K562 (cell line): ENCODE measurements around the gene ARMC2. TPM values are rescaled to one million over a fixed set of nuclear protein-coding genes. Genes with fewer than 3 reads are reported as not detected.

Experiments used
- ARID1B ChIP-seq: fragments of 450-650 bp; IDR thresholded peaks from 2 replicates; pipeline ENCODE4 v1.6.1; 2016; ENCODE audit warnings: antibody characterized with exemption, mild to moderate bottlenecking, inconsistent platforms
- CTBP1 ChIP-seq: fragments of 450-650 bp; IDR thresholded peaks from 2 replicates; pipeline ENCODE4 v1.6.1; 2016; ENCODE audit warnings: borderline replicate concordance
- FIP1L1 ChIP-seq: fragments of 200-400 bp; formaldehyde crosslinking; IDR thresholded peaks from 2 replicates; pipeline ENCODE4 v1.6.1; 2018; ENCODE audit warnings: mild to moderate bottlenecking, low read depth, low read length; ENCODE audit not compliant: poor library complexity, severe bottlenecking
- HNRNPL ChIP-seq: fragments of 200-400 bp; formaldehyde crosslinking; IDR thresholded peaks from 2 replicates; pipeline ENCODE4 v1.6.1; 2017; ENCODE audit warnings: low read depth, mild to moderate bottlenecking, low read length
- IFI16 ChIP-seq: fragments of 250-450 bp; sonication (Bioruptor Pico); IDR thresholded peaks from 2 replicates; pipeline ENCODE4 v2.1.2; 2022; ENCODE audit warnings: mild to moderate bottlenecking, inconsistent platforms
- MECOM ChIP-seq: fragments of 250-450 bp; sonication (Bioruptor Pico); IDR thresholded peaks from 2 replicates; pipeline ENCODE4 v1.8.0; 2022; ENCODE audit warnings: inconsistent platforms
- POLR2A ChIP-seq: fragments of 450-650 bp; conservative IDR thresholded peaks from 2 replicates; pipeline ENCODE4 v1.6.1; 2016
- RCOR1 ChIP-seq, 2 experiments: IDR thresholded peaks; 2 replicates each; pipeline ENCODE4 v1.6.1; 2012; ENCODE audit warnings: low read depth in 2 of 2, low read length in 2 of 2, borderline replicate concordance in 1 of 2, improper control_type of control experiment in 1 of 2
- SMARCA4 ChIP-seq: fragments of 450-650 bp; IDR thresholded peaks from 2 replicates; pipeline ENCODE4 v1.6.1; 2016
- TAF7 ChIP-seq: fragments of 450-650 bp; IDR thresholded peaks from 2 replicates; pipeline ENCODE4 v1.6.1; 2016; ENCODE audit warnings: missing genetic modification characterization, missing compliant biosample characterization
- TEAD1 ChIP-seq, 2 experiments: fragments of 450-650 bp in 1 of 2; sonication (generic) in 1 of 2; formaldehyde crosslinking; IDR thresholded peaks; 2 replicates each; pipeline versions ENCODE4 v1.4.0 to v1.8.0; 2020 to 2022; ENCODE audit warnings: mild to moderate bottlenecking in 2 of 2, missing genetic modification reagents in 1 of 2
- TEAD4 ChIP-seq, 2 experiments: sonication (generic) in 1 of 2; formaldehyde crosslinking in 1 of 2; IDR thresholded peaks; 2 replicates each; pipeline versions ENCODE4 v1.6.1 to v1.8.0; 2012 to 2022; ENCODE audit warnings: borderline replicate concordance in 1 of 2, inconsistent platforms in 1 of 2, low read length in 1 of 2, mild to moderate bottlenecking in 1 of 2, missing genetic modification reagents in 1 of 2
- THAP7 ChIP-seq: fragments of 250-450 bp; sonication (Bioruptor Pico); IDR thresholded peaks from 2 replicates; pipeline ENCODE4 v1.5.0; 2021
- TOE1 ChIP-seq, 2 experiments: fragments of 450-650 bp in 1 of 2; sonication (generic) in 1 of 2; formaldehyde crosslinking in 1 of 2; IDR thresholded peaks; 2 replicates each; pipeline versions ENCODE4 v1.7.1 to v1.8.0; 2016 to 2022; ENCODE audit warnings: borderline replicate concordance in 2 of 2, mild to moderate bottlenecking in 2 of 2, antibody characterized with exemption in 1 of 2, inconsistent platforms in 1 of 2, low read depth in 1 of 2, missing genetic modification reagents in 1 of 2, moderate library complexity in 1 of 2
- TRIM24 ChIP-seq, 2 experiments: fragments of 450-650 bp; IDR thresholded peaks; 2 replicates each; pipeline ENCODE4 v1.6.1; 2016
- U2AF1 ChIP-seq: fragments of 200-400 bp; formaldehyde crosslinking; optimal IDR thresholded peaks from 2 replicates; pipeline ENCODE3; 2017; ENCODE audit warnings: mild to moderate bottlenecking, low read depth, low read length, moderate library complexity
- ZC3H8 ChIP-seq: fragments of 450-650 bp; IDR thresholded peaks from 2 replicates; pipeline ENCODE4 v1.6.1; 2017
- ZNF239 ChIP-seq: fragments of 250-450 bp; sonication (Bioruptor Pico); IDR thresholded peaks from 2 replicates; pipeline ENCODE4 v1.4.0; 2020; ENCODE audit warnings: mild to moderate bottlenecking
- ZNF384 ChIP-seq: IDR thresholded peaks from 2 replicates; pipeline ENCODE4 v1.6.1; 2012; ENCODE audit warnings: low read depth, low read length, improper control_type of control experiment
- polyA plus RNA-seq, 8 experiments: library from polyadenylated mRNA; depleted of rRNA in 4 of 8; stranded (reverse) in 5 of 8; unstranded in 3 of 8; fragments of >200 nt; fragmentation: Nextera tagmentation in 2 of 8; fragmentation: Illumina TruSeq in 1 of 8; extraction: Ambion mirVana in 2 of 8; extraction: Trizol in 1 of 8; gene quantifications; 2 replicates each; pipeline versions ENCODE4 v1.2.1 to v1.2.3, GENCODE V29; 2011 to 2014; ENCODE audit warnings: inconsistent platforms in 1 of 8, missing spikeins in 1 of 8
- total RNA-seq, 7 experiments: library from RNA; depleted of rRNA in 6 of 7; stranded (reverse); fragments of >200 nt in 6 of 7; fragmentation: Illumina TruSeq in 2 of 7; extraction: Trizol in 2 of 7; gene quantifications; 2 replicates each; pipeline versions ENCODE4 v1.2.1 to v1.2.3, GENCODE V29; 2011 to 2021; ENCODE audit warnings: low replicate concordance in 1 of 7
- TF ChIP-seq, protein P1 (sequence below): fragments of 200-800 bp; sonication (Bioruptor generic); IDR thresholded peaks from 2 replicates; pipeline ENCODE4 v1.6.1; 2017; ENCODE audit warnings: missing genetic modification characterization, missing compliant biosample characterization
- TF ChIP-seq, protein P2 (sequence below): IDR thresholded peaks from 2 replicates; pipeline ENCODE4 v1.6.1; 2016; ENCODE audit warnings: missing genetic modification characterization, missing compliant biosample characterization
- TF ChIP-seq, protein P3 (sequence below): fragments of 250-450 bp; sonication (Bioruptor Pico); IDR thresholded peaks from 2 replicates; pipeline ENCODE4 v1.4.0; 2020; ENCODE audit warnings: mild to moderate bottlenecking, moderate library complexity

ARMC2 gene
- total and polyA plus RNA-seq, 9 of the 15 experiments (the other 6 are each of a cell fraction or from before 2014, with no cell fraction given): 0.14 to 3.0 (median 0.82) TPM

GRCh38 chr6:108862479-108863191 lies 14.4 kb downstream of the ARMC2 start (continued):
- TF ChIP-seq ZC3H8 (no peak), HNRNPL (0 out of 2 replicates have a peak, but pooled peaks have one; percentile 38), THAP7 (CRISPR knock-in tag) (no peak), IFI16 (no peak), TEAD4 (IDR thresholded peaks at IDR 0.05; ENCODE audit: low read length) (peak; percentile 45; the same call in 1 of the 2 replicates), TEAD4 (CRISPR knock-in tag; IDR thresholded peaks at IDR 0.05; ENCODE audit: borderline replicate concordance) (no peak), MECOM (CRISPR knock-in tag) (peak; percentile 27; the same call in 1 of the 2 replicates), ZNF384 (peak; percentile 14; the same call in 1 of the 2 replicates), ZNF239 (no peak), RCOR1 (IDR thresholded peaks at IDR 0.05; ENCODE audit: borderline replicate concordance in 1 of 2, low read depth in 2 of 2, low read length in 2 of 2) (peak in 1 of 2 experiments; percentile 61; a peak in 1 of 4 replicates), TRIM24 (IDR thresholded peaks at IDR 0.05) (0 out of 4 replicates have a peak, but pooled peaks of 1 of the 2 experiments have one; percentile 26), POLR2A (no peak), CTBP1 (peak; percentile 21; the same call in 1 of the 2 replicates), SMARCA4 (peak; percentile 63), FIP1L1 (no peak), TAF7 (tag) (no peak), TEAD1 (CRISPR knock-in tag; IDR thresholded peaks at IDR 0.05) (0 out of 4 replicates have a peak, but pooled peaks of 1 of the 2 experiments have one; percentile 29), U2AF1 (no peak), TOE1 (IDR thresholded peaks at IDR 0.05; ENCODE audit: borderline replicate concordance) (no peak), TOE1 (CRISPR knock-in tag; IDR thresholded peaks at IDR 0.05; ENCODE audit: borderline replicate concordance, low read depth) (no peak), ARID1B (peak; percentile 80)
- TF ChIP-seq, protein P1, sequence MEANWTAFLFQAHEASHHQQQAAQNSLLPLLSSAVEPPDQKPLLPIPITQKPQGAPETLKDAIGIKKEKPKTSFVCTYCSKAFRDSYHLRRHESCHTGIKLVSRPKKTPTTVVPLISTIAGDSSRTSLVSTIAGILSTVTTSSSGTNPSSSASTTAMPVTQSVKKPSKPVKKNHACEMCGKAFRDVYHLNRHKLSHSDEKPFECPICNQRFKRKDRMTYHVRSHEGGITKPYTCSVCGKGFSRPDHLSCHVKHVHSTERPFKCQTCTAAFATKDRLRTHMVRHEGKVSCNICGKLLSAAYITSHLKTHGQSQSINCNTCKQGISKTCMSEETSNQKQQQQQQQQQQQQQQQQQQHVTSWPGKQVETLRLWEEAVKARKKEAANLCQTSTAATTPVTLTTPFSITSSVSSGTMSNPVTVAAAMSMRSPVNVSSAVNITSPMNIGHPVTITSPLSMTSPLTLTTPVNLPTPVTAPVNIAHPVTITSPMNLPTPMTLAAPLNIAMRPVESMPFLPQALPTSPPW (CRISPR knock-in tag): 0 out of 2 replicates have a peak, but pooled peaks have one; percentile 17
- TF ChIP-seq, protein P2, sequence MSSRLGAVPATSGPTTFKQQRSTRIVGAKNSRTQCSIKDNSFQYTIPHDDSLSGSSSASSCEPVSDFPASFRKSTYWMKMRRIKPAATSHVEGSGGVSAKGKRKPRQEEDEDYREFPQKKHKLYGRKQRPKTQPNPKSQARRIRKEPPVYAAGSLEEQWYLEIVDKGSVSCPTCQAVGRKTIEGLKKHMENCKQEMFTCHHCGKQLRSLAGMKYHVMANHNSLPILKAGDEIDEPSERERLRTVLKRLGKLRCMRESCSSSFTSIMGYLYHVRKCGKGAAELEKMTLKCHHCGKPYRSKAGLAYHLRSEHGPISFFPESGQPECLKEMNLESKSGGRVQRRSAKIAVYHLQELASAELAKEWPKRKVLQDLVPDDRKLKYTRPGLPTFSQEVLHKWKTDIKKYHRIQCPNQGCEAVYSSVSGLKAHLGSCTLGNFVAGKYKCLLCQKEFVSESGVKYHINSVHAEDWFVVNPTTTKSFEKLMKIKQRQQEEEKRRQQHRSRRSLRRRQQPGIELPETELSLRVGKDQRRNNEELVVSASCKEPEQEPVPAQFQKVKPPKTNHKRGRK: no peak
- TF ChIP-seq, protein P3, sequence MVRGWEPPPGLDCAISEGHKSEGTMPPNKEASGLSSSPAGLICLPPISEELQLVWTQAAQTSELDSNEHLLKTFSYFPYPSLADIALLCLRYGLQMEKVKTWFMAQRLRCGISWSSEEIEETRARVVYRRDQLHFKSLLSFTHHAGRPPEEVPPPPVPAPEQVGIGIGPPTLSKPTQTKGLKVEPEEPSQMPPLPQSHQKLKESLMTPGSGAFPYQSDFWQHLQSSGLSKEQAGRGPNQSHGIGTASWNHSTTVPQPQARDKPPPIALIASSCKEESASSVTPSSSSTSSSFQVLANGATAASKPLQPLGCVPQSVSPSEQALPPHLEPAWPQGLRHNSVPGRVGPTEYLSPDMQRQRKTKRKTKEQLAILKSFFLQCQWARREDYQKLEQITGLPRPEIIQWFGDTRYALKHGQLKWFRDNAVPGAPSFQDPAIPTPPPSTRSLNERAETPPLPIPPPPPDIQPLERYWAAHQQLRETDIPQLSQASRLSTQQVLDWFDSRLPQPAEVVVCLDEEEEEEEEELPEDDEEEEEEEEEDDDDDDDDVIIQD (CRISPR knock-in tag): no peak
